ENCODE data around the gene FABP3.

The FABP3 gene

DNA sequence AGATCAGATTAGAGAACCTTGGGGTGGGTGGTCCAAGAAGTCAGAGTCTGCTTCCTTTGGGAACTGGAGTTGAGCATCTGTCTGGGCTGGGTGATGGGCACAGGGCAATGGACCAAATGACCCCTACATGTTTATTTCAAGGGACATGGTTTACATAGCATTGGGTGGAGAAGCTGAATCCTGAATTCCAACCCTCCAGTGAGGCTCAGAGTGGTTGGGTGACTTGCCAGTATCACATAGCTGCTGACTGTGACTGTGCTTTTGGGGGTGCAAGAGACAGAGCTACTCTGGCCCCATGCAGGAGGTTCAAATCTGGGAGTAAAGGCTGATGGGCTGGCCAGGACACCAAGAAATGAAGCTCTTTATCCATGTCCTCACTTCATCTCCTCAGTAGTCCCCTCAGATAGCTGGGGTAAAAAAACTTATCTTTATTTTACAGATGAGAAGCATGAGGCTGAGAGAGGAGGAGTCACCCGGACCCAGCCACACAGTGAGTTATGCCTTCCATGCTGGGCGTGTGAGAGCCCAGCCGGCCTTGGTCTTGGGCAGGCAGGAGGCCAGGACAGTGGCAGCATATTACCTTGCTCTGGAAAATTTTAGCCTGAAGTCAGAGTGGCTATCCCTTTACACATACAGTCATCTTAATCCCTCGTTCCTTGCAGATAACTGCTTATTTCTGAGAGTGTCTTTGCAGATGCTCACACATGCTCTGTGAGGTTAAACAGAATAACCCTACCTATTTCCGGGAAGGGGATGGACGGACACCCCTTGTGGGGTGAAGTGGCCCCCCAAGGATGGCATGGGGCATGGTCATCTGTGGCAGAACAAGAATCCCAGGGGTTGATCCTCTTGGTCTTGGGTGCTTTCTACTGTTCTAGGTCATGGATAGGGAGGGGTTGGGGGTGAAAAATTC, 37.3 kb upstream of the FABP3 start:
- peak; percentile 84 to 90 for DNase-seq
- TF ChIP-seq GATA1 (IDR thresholded peaks at IDR 0.05; ENCODE audit: low read depth, low read length): no peak
- TF ChIP-seq POLR2A (IDR thresholded peaks at IDR 0.05; ENCODE audit: low read length): peak; percentile 44

- TF ChIP-seq POLR2A (IDR thresholded peaks at IDR 0.05; ENCODE audit: low read length): no peak
- no peak for TF ChIP-seq GATA1 (IDR thresholded peaks at IDR 0.05; ENCODE audit: low read depth, low read length)
- DNase-seq: no peak
These were observed 36.0 kb upstream of the FABP3 start for GRCh38 chr1:31408788-31409318.

DNA sequence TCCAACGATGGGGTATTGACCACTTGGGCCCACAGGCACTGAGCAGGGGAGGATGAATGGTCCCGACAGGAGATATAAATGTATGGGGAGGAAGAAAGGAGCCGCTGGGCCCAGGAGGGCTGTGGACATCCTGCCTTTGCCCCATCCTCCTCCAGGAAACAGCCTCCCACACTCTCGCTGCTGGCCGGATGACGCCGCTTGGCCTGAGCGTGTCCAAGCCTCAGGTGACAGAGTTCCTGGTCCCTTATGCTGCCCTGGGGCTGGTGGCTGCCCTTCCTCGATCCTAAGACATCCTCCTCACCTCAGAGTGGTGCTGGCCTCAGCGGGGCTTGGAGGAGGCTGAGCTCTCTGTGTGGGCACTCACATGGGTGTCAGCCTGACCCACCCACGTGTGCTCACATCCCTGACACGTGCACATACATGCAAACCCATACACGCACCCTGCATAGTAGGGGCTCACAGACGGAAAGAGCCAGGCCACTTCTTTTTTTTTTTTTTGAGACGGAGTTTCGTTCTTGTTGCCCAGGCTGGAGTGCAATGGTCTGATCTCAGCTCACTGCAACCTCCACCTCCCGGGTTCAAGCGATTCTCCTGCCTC, 34.3 kb upstream of the FABP3 start:
- no peak for DNase-seq
- TF ChIP-seq GATA1 (IDR thresholded peaks at IDR 0.05; ENCODE audit: low read depth, low read length) (no peak), POLR2A (IDR thresholded peaks at IDR 0.05; ENCODE audit: low read length) (no peak)

- no peak for DNase-seq
- TF ChIP-seq POLR2A (IDR thresholded peaks at IDR 0.05; ENCODE audit: low read length) (no peak), GATA1 (IDR thresholded peaks at IDR 0.05; ENCODE audit: low read depth, low read length) (no peak)
These were observed 32.8 kb upstream of the FABP3 start for GRCh38 chr1:31405578-31406245.

GRCh38 chr1:31401241-31401640, 28.4 kb upstream of the FABP3 start:
- no peak for DNase-seq
- TF ChIP-seq GATA1 (IDR thresholded peaks at IDR 0.05; ENCODE audit: low read depth, low read length): no peak
- no peak for TF ChIP-seq POLR2A (IDR thresholded peaks at IDR 0.05; ENCODE audit: low read length)

- TF ChIP-seq POLR2A (IDR thresholded peaks at IDR 0.05; ENCODE audit: low read length) (no peak), GATA1 (IDR thresholded peaks at IDR 0.05; ENCODE audit: low read depth, low read length) (no peak)
- DNase-seq: no peak
These were observed 27.5 kb upstream of the FABP3 start for GRCh38 chr1:31400393-31400792.

- DNase-seq: no peak
- TF ChIP-seq GATA1 (IDR thresholded peaks at IDR 0.05; ENCODE audit: low read depth, low read length): no peak
- no peak for TF ChIP-seq POLR2A (IDR thresholded peaks at IDR 0.05; ENCODE audit: low read length)
These were observed 27.1 kb upstream of the FABP3 start for GRCh38 chr1:31399976-31400375.

DNA sequence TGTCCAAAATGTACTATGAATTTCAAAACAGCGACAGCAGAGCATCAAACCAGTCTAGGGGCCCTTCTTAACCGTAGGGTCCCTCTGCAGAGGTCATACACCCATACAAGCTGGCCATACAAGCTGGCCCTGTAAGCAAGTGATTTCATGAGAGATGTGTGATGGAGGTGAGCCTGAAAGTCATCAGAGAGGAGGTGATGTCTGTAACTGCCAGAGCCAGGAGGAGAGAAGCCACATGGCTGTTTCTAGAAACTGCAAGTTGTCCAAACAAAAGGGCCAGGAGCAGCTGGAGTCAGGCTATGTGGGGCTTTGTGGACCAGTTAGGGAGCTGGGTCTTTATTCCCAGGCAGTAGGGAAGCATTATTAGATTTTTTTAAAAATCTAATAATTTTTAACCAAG, 25.4 kb upstream of the FABP3 start:
- no peak for DNase-seq

DNA sequence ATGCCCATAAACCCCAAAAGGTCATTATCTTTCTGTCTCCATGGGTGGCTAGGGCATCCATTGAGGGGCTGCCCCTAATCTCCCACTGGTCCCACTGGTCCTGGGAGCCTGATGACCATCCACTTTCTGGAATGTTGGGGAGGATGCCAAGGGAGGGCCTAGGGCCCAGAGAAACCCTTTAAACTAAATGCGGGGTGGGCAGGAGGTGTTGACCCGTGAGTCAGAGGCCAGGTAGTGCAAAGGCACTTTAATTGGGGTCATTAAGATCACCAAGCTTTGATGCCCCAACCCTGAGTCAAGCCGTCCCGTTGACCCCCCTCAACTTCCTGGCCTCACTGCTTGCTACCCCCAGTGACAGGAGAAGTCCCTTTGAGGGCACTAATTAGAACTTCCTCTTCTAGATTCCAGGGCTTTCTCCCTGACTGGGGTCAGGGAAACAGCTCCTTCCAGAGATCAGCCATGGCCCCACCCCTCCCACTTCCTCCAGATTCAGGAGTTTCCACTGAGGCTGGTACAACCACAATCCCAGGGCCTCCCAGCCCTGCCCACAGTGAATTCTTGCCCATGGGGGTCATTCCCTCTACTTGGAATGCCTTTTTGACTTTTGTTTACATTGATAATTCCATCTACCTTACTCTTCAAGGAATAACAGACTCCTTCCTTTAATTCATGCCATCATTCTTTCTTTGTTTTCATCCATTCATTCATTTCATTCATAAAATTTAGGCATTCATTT, 24.7 kb upstream of the FABP3 start:
- no peak for DNase-seq
- TF ChIP-seq POLR2A (IDR thresholded peaks at IDR 0.05; ENCODE audit: low read length) (no peak), GATA1 (IDR thresholded peaks at IDR 0.05; ENCODE audit: low read depth, low read length) (no peak)

More for the DNA sequence above, 25.4 kb upstream of the FABP3 start:
- TF ChIP-seq POLR2A (IDR thresholded peaks at IDR 0.05; ENCODE audit: low read length): no peak
- TF ChIP-seq GATA1 (IDR thresholded peaks at IDR 0.05; ENCODE audit: low read depth, low read length): no peak

DNA sequence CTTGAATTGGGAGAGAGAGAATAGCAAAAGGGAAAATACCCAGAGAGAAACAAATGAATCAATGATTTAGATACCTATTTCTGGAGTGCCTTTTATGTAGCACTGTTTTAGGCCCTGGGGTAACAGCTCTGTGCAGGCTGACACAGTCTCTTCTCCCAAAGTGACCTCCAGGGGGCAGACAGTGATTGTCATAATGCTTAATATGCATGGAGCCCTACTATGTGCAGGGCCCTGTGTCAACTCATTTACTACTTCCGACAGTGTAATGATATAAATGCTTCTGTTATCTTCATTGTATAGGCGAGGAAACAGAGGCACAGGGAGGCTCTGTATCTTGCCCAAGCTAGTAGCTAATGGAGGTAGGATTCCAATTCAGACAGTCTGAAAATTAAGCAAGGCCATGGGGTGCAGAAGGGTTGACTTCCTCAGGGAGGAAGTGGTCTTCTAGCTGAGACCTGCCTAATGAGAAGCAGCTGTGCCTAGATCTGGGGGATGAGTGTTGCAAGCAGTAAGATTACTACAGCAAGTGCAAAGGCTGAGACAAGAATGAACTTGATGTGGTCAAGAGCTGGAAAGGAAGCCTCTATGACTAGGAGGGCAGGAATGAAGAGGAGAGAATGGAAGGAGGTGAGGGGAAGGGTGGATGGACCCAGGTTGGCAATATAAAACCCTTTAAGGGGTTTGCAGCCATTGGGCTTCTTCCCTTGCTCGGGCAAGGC, 23.9 kb upstream of the FABP3 start:
- DNase-seq: peak; percentile 23 to 49
- no peak for TF ChIP-seq GATA1 (IDR thresholded peaks at IDR 0.05; ENCODE audit: low read depth, low read length)
- no peak for TF ChIP-seq POLR2A (IDR thresholded peaks at IDR 0.05; ENCODE audit: low read length)

GRCh38 chr1:31394584-31395193, 21.8 kb upstream of the FABP3 start:
- no peak for TF ChIP-seq GATA1 (IDR thresholded peaks at IDR 0.05; ENCODE audit: low read depth, low read length)
- no peak for TF ChIP-seq POLR2A (IDR thresholded peaks at IDR 0.05; ENCODE audit: low read length)
- DNase-seq: peak; percentile 69 to 83

DNA sequence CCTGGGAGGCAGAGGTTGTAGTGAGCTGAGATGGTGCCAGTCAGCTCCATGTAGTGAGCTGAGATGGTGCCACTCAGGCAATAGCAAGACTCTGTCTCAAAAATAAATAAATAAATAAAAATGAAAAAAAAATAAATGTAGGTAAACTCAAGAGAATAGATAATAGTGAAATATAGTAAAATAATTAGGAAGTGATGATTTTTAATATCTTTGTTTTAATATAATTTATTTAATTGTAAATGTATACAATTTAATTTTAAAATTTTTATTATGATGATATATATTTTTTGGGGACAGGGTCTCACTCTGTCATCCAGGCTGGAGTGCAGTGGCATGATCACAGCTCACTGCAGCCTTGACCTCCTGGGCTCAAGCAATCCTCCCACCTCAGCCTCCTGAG, 20.6 kb upstream of the FABP3 start:
- no peak for DNase-seq
- TF ChIP-seq POLR2A (IDR thresholded peaks at IDR 0.05; ENCODE audit: low read length) (no peak), GATA1 (IDR thresholded peaks at IDR 0.05; ENCODE audit: low read depth, low read length) (no peak)

Measured in erythroblast (primary cell).